Measurements from ENCODE around the gene TENT5C. TPM values are rescaled to one million over a fixed set of nuclear protein-coding genes. Genes with fewer than 3 reads are reported as not detected.

The TENT5C gene
- total and polyA plus RNA-seq, 9 of the 15 experiments (the other 6 are each of a cell fraction or from before 2014, with no cell fraction given), result 1.8 to 7.7 (median 4.0) TPM

- TF ChIP-seq FOXO4 (CRISPR knock-in tag; IDR thresholded peaks at IDR 0.05), result no peak
- TF ChIP-seq CCNT2 (IDR thresholded peaks at IDR 0.05; ENCODE audit: borderline replicate concordance, extremely low read depth, insufficient read length, low read depth, low read length), result no peak
- TF ChIP-seq ZNF253 (CRISPR knock-in tag; conservative IDR thresholded peaks at IDR 0.05), result no peak
- peak; percentile 56 for TF ChIP-seq MAFK (IDR thresholded peaks at IDR 0.05; ENCODE audit: low read length)
- no peak for TF ChIP-seq CBFB (CRISPR knock-in tag; IDR thresholded peaks at IDR 0.05)
- TF ChIP-seq PREB (CRISPR knock-in tag; IDR thresholded peaks at IDR 0.05), result peak; percentile 65; the same call in 1 of the 2 replicates
- TF ChIP-seq TEAD2 (tag; IDR thresholded peaks at IDR 0.05), result 0 out of 2 replicates have a peak, but pooled peaks have one; percentile 20
- peak; percentile 63; the same call in 1 of the 2 replicates for TF ChIP-seq PKNOX1 (IDR thresholded peaks at IDR 0.05)
- TF ChIP-seq EP400 (IDR thresholded peaks at IDR 0.05), result peak; percentile 39; the same call in 1 of the 2 replicates
- peak in 1 of 3 experiments; percentile 60 for TF ChIP-seq YY1 (IDR thresholded peaks at IDR 0.05; ENCODE audit: borderline replicate concordance in 1 of 3, control insufficient read depth in 1 of 3, extremely low read depth in 1 of 3, insufficient read depth in 3 of 3, insufficient read length in 1 of 3, insufficient replicate concordance in 2 of 3, low read depth in 1 of 3, low read length in 2 of 3)
- peak; percentile 96 for TF ChIP-seq MYNN (IDR thresholded peaks at IDR 0.05)
- TF ChIP-seq MYNN (CRISPR knock-in tag; IDR thresholded peaks at IDR 0.05), result no peak
- no peak for TF ChIP-seq HMGN3 (IDR thresholded peaks at IDR 0.05; ENCODE audit: borderline replicate concordance, extremely low read depth, insufficient read length, low read depth, low read length)
- peak; percentile 74 for TF ChIP-seq ZNF589 (CRISPR knock-in tag; IDR thresholded peaks at IDR 0.05; ENCODE audit: low read depth)
- peak; percentile 88 for TF ChIP-seq C11orf30 (IDR thresholded peaks at IDR 0.05; ENCODE audit: low read depth)
- TF ChIP-seq NFATC3 (IDR thresholded peaks at IDR 0.05), result no peak
- TF ChIP-seq ZNF398 (CRISPR knock-in tag; IDR thresholded peaks at IDR 0.05), result no peak
- 0 out of 2 replicates have a peak, but pooled peaks have one; percentile 11 for TF ChIP-seq HMBOX1 (IDR thresholded peaks at IDR 0.05)
- TF ChIP-seq ZFP36 (IDR thresholded peaks at IDR 0.05; ENCODE audit: low read depth, low read length, partially characterized antibody), result no peak
- TF ChIP-seq NR4A1 (CRISPR knock-in tag; IDR thresholded peaks at IDR 0.05), result no peak
- TF ChIP-seq NR4A1 (tag; IDR thresholded peaks at IDR 0.05), result no peak; the same call in 1 of the 2 replicates
Measured at GRCh38 chr1:117655220-117655577, 49.4 kb downstream of the TENT5C start (continued).

Data from K562 (cell line).